Breast epithelium (tissue), 3 donors: ENCODE measurements around the gene CPM.

Experiments
- CTCF ChIP-seq, 3 donors: fragments of 450-650 bp; IDR thresholded peaks; one replicate each; pipeline ENCODE4 v1.5.1; 2016 to 2017; ENCODE audit warnings: antibody characterized with exemption in 3 of 3, mild to moderate bottlenecking in 3 of 3, moderate library complexity in 3 of 3
- POLR2A ChIP-seq: fragments of 450-650 bp; IDR thresholded peaks from one replicate; pipeline ENCODE4 v1.6.1; 2016; ENCODE audit warnings: antibody characterized with exemption, mild to moderate bottlenecking, moderate library complexity

DNA sequence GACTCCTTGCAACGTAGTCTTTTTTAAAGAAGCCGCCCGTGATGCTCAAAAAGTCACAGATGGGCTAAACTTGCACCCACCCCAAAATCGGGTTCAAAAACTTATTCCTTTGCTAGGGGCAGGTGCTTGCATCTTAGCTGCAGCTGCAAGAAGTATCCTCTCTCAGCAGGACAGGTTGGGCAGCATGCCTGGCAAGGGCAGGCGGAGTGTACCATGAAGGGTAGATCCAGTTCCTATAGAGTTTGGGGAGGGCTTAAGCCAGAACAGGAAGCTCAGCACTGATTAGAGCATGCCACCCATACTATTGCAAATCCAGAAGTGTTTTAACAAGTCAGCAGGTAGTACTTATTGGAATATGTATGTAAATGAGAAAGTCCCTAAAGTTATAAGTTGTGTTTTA is 48.7 kb downstream of the CPM start:
- TF ChIP-seq CTCF (IDR thresholded peaks at IDR 0.05) (no peak), POLR2A (no peak)
